HG02884 (cell line): Measurements from ENCODE around the gene CTSA.

Experiments used
- ATAC-seq: cut with Tn5 transposase; IDR thresholded peaks from one replicate; pipeline ENCODE4 v1.9.1; 2021; ENCODE audit warnings: mild to moderate bottlenecking, moderate library complexity; ENCODE audit not compliant: unreplicated experiment

CTSA gene

GRCh38 chr20:45934586-45935415 lies 43.7 kb downstream of the CTSA start, which contains the start of gene PCIF1:
PCIF1 (plus strand) TSS chr20:45934683; CDS start chr20:45939000, 4,317 bp downstream.
- peak; percentile 68 for ATAC-seq

DNA sequence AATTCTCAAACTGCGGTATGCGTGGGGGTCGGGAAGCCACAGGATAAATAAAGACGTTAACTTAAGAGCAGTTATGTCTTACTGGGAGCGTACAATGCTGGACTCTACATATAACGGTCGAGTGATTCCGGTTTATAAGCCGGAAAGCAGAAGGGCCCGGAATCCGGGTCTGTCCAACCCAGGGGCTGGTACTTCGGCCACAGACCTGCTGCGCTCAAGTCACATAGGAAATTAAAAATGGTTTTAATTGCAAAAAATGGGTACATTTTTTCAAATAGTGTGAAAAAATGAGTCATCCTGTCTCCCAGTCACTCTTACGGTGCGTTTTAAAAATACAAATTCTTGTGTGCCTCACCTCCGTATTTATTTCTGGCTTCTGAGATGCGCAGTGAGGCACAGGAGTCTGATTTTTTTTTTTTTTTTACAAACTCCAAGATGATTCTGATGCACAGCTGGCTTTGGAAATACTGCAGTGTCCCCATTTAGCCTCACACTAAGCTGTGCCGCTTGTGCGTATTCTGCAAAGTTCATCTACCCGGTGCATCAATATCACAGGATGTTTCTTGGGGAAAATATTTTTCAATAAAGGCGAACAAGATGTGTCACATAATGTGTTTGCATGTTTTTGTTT lies 44.4 kb downstream of the CTSA start:
- peak; percentile 12 for ATAC-seq

DNA sequence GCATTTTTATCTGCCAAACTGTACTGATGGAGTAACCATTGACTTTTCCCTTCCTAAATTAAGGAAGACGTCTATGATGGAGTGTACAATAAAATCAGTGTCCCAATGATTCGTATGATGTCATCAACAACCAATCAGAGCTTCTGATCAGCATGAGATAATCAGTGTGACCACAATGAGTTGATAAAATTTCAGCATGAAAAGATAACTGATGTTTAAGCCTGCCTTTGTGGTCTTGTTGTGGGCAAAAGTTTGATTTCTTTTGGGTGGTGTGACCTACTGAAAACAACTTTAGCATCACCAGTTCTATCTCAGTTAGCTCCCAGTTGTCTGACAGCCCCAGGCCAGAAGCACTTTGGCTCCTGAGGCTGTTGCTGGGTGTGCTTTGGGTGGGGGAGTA lies 46.6 kb downstream of the CTSA start:
- ATAC-seq: no peak

GRCh38 chr20:45938727-45939438 lies 47.7 kb downstream of the CTSA start:
- no peak for ATAC-seq

DNA sequence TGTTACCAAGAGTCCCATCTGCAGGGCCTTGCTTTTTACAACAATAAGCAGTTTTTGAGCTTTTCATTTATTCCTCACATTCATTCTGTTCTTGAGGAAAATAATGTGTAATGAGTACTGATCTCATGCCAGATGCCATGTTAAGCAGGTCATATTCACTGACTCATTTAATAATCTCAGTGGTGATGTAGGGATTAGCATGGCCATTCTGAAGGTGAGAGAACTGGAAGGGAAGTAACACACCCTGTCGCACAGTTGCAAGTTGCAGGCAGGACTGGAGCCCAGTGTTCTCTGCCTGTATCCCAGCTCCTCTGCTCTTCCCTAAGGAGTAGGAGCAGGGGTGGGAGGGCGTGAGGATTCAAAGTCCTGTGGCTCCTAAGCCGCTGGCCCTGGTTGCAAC lies 48.9 kb downstream of the CTSA start:
- ATAC-seq: no peak

DNA sequence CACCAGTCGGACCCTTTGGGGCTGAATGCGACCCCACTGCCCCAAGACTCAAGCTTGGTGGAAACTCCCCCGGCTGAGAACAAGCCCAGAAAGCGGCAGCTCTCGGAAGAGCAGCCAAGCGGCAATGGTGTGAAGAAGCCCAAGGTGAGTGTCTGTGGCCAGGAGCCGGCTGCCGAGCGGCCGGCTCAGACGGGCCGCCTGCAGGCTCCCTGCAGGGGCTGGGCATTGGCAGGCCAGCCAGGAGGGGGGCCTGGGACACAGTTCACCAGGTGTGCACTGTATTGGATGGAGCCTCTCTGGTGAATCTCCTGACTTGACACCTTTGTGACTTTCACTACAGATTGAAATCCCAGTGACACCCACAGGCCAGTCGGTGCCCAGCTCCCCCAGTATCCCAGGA lies 49.3 kb downstream of the CTSA start:
- ATAC-seq: no peak

DNA sequence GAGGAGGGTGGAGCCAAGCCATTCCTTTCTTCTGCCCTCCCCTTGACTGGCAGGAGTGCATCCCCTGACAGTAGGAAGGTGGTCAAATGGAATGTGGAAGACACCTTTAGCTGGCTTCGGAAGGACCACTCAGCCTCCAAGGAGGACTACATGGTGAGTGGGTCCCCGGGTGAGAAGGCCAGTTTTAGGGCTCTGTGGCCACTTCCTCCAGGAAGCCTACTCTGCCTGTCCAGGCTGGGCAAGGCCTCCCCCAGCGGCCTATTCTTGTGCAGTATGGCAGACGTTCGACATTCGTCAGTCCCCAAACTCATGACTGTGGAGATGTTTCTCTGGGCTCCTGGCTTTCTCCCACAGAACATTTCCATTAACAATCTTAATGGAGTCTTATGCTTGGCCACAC lies 52.5 kb downstream of the CTSA start:
- no peak for ATAC-seq

DNA sequence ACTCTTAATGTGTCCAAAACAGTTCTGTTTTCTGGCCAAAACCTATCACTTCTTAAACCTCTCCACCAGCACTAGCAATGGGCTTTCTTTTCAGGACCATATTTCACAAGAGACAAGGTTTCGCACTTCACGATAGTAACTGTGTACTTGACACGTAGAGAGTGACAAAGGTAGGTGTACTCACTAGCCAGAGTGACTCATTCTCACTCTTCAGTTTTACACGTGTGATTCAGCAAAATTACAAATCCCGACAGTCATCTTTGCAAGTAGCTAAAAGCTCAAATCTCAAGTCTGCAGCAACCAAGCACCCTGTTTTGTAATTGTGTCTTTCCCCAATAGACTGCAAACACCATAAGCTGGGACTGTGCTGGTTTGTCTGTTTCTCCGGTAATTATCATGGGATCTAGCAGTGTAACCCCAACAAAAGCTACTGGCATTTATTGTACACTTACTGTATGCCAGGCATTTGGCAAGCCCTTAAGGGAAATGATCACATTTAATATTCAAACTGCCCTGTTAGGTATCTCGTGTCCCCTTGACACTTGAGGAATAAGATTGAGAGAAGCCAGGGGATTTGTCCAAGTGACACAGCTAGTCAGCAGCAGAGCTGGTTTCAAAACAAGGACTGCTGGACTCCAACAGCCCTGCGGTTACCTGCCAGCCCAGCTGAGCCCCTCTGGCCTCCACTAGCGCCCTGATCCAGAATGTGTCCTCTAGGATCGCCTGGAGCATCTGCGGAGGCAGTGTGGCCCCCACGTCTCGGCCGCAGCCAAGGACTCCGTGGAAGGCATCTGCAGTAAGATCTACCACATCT lies 53.2 kb downstream of the CTSA start:
- no peak for ATAC-seq

- no peak for ATAC-seq
Observed at GRCh38 chr20:45944965-45945677, 54.0 kb downstream of the CTSA start.

DNA sequence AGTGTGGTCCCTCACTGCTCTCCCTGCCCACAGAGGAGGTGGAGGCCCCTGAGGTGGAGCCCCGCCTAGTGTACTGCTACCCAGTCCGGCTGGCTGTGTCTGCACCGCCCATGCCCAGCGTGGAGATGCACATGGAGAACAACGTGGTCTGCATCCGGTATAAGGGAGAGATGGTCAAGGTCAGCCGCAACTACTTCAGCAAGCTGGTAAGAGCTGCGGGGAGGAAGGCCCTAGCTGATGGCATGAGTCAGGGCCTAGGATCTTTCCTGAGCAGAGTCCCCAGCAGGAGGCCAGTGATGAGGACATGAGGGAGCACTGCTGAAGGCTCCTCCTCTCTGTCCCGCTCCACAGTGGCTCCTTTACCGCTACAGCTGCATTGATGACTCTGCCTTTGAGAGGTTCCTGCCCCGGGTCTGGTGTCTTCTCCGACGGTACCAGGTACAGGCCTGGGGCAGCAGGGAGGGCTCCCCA lies 54.6 kb downstream of the CTSA start:
- ATAC-seq: no peak

GRCh38 chr20:45946149-45946970 lies 55.2 kb downstream of the CTSA start:
- no peak for ATAC-seq

DNA sequence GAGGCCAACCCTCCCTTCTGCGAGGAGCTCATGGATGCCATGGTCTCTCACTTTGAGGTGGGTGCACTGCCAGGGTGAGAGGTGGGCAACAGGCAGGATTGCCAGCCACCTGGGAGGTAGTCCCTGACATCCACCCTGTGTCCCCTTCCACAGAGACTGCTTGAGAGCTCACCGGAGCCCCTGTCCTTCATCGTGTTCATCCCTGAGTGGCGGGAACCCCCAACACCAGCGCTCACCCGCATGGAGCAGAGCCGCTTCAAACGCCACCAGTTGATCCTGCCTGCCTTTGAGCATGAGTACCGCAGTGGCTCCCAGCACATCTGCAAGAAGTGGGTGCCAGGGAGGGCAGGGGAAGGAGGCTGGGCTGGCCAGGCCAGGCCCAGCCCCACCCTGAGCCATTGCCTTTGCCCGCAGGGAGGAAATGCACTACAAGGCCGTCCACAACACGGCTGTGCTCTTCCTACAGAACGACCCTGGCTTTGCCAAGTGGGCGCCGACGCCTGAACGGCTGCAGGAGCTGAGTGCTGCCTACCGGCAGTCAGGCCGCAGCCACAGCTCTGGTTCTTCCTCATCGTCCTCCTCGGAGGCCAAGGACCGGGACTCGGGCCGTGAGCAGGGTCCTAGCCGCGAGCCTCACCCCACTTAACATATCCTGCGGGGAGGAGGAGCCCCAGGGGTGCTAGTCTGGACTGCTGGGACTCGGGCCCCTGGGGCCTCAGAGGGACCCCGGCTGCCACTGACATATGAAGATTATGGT lies 56.2 kb downstream of the CTSA start:
- ATAC-seq: no peak

GRCh38 chr20:45948261-45948733 lies 57.2 kb downstream of the CTSA start:
- no peak for ATAC-seq
